ENCODE measurements around the gene ZNF768.
"Not testable (repeated sequence)": the region's sequence is repeated elsewhere in the genome, so short reads cannot be mapped to it uniquely, and the experiment has no call there.

DNA sequence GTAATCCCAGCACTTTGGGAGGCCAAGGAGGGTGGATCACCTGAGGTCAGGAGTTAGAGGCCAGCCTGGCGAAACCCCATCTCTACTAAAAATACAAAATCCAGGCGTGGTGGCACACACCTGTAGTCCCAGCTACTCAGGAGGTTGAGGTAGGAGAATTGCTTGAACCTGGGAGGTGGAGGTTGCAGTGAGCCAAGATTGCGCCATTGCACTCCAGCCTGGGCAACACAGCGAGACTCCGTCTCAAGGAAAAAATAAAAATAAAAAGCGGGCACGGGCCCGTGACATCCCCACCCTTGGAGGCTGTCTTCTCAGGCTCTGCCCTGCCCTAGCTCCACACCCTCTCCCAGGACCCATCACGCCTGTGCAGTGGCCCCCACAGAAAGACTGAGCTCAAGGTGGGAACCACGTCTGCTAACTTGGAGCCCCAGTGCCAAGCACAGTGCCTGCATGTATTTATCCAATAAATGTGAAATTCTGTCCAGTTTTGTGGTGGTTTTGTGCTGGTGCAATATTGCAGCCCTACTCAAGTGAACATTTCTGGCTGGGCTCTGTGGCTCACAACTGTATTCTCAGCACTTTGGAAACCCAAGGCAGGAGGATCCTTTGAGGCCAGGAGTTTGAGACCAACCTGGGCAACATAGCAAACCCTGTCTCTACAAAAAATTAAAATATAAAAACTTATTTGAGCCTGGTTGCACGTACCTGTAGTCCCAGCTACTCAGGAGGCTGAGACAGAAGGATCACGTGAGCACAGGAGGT lies 3.5 kb downstream of the ZNF768 start:
- TF ChIP-seq, protein P1, sequence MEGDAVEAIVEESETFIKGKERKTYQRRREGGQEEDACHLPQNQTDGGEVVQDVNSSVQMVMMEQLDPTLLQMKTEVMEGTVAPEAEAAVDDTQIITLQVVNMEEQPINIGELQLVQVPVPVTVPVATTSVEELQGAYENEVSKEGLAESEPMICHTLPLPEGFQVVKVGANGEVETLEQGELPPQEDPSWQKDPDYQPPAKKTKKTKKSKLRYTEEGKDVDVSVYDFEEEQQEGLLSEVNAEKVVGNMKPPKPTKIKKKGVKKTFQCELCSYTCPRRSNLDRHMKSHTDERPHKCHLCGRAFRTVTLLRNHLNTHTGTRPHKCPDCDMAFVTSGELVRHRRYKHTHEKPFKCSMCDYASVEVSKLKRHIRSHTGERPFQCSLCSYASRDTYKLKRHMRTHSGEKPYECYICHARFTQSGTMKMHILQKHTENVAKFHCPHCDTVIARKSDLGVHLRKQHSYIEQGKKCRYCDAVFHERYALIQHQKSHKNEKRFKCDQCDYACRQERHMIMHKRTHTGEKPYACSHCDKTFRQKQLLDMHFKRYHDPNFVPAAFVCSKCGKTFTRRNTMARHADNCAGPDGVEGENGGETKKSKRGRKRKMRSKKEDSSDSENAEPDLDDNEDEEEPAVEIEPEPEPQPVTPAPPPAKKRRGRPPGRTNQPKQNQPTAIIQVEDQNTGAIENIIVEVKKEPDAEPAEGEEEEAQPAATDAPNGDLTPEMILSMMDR (conservative IDR thresholded peaks at IDR 0.05; ENCODE audit: low read length) = not testable (repeated sequence)
- not testable (repeated sequence) for TF ChIP-seq EZH2phosphoT487 (IDR thresholded peaks at IDR 0.05; ENCODE audit: borderline replicate concordance, low read depth, low read length)

Data from OCI-LY7 (cell line).